GM19324 (cell line): ENCODE data around the gene KRTAP10-8.
"Not testable (repeated sequence)": the region's sequence is repeated elsewhere in the genome, so short reads cannot be mapped to it uniquely, and the experiment has no call there.

Source experiments
- ATAC-seq: cut with Tn5 transposase; IDR thresholded peaks from one replicate; pipeline ENCODE4 v1.9.1; 2021; ENCODE audit warnings: mild to moderate bottlenecking, moderate library complexity; ENCODE audit not compliant: unreplicated experiment, low FRiP score

KRTAP10-8 gene

GRCh38 chr21:44614961-44615391, 3.1 kb downstream of the KRTAP10-8 start:
- ATAC-seq: no peak

GRCh38 chr21:44615466-44615865, 3.6 kb downstream of the KRTAP10-8 start:
- no peak for ATAC-seq

- ATAC-seq: no peak
These were observed 4.2 kb downstream of the KRTAP10-8 start for GRCh38 chr21:44615911-44616590.

- no peak for ATAC-seq
These were observed 4.7 kb downstream of the KRTAP10-8 start for GRCh38 chr21:44616591-44616926.

- no peak for ATAC-seq
These were observed 5.2 kb downstream of the KRTAP10-8 start for GRCh38 chr21:44617071-44617501.

- no peak for ATAC-seq
These were observed 6.6 kb downstream of the KRTAP10-8 start for GRCh38 chr21:44618504-44618903.

GRCh38 chr21:44618909-44619308, 7.0 kb downstream of the KRTAP10-8 start:
- ATAC-seq: no peak

- no peak for ATAC-seq
These were observed 8.0 kb downstream of the KRTAP10-8 start for GRCh38 chr21:44619886-44620285.

- no peak for ATAC-seq
These were observed 11.7 kb downstream of the KRTAP10-8 start for GRCh38 chr21:44623575-44623974.

GRCh38 chr21:44625756-44626155, 13.9 kb downstream of the KRTAP10-8 start:
- ATAC-seq: no peak

GRCh38 chr21:44626262-44626661, 14.4 kb downstream of the KRTAP10-8 start:
- no peak for ATAC-seq

- ATAC-seq: no peak
These were observed 14.8 kb downstream of the KRTAP10-8 start, which contains the start of gene KRTAP10-9 for GRCh38 chr21:44626673-44627143. Gene KRTAP10-9 (plus strand): TSS chr21:44627093. CDS start chr21:44627172, 79 bp downstream.

- ATAC-seq: not testable (repeated sequence)
These were observed 15.4 kb downstream of the KRTAP10-8 start for GRCh38 chr21:44627181-44627822.

GRCh38 chr21:44627831-44628233, 16.0 kb downstream of the KRTAP10-8 start:
- ATAC-seq: not testable (repeated sequence)

GRCh38 chr21:44628707-44629391, 17.0 kb downstream of the KRTAP10-8 start:
- no peak for ATAC-seq

GRCh38 chr21:44630440-44630839, 18.6 kb downstream of the KRTAP10-8 start:
- no peak for ATAC-seq

GRCh38 chr21:44632067-44632466, 20.2 kb downstream of the KRTAP10-8 start:
- no peak for ATAC-seq

- ATAC-seq: no peak
These were observed 24.5 kb downstream of the KRTAP10-8 start for GRCh38 chr21:44636209-44637017.

GRCh38 chr21:44637018-44637850, 25.4 kb downstream of the KRTAP10-8 start, which contains the start of gene KRTAP10-10:
Gene KRTAP10-10 (plus strand): TSS chr21:44637356. CDS start chr21:44637418, 62 bp downstream.
- ATAC-seq: no peak
